ENCODE data around the gene HOXB9.

Gene HOXB9

DNA sequence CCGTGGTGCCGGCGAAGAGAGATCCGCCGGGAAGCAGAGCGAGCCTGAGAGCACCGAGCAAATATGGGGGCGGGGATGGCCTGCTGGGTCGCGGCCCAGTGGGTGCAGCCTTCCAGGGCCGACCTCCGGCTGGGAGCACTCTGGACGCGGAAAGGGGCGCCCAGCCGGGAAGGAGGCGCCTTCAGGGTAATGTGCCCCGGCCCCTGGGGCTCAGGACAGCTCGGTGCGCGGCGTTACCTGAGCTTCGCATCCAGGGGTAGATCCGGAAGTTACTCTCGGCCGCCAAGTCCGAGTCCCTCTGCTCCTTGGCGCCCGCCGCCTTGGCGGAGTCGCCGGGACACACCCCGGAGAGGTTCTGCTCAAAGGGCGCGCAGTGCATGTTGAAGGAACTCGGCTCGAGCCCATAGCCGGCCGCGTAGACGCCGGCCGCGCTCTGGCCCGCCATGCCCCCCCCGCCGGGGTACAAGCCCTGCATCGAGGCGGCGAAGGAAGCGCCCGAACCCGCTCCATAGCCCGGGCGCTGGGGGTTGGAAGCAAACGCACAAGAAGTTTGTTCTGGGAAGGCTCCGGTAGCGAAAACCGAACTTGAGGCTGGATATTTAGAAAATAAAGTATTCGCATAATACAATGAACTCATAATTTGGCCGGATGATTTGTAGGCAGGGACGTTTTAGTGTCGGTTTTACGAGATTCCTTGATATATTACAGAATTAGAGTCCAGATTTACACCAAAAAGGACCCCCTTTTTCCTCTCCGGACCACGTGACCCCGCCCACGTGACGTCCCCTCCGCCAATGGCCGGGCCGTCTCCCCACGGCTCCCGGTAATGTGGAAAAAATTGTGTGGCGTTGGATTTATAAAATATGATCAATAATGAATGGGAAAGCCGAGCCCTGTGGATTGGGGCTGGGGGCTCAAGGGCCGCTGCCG lies 15.6 kb downstream of the HOXB9 start, which contains the start of gene HOXB7:
HOXB7 (minus strand) TSS at position 736 of the 930 bp plus-strand sequence; CDS start at position 637, 99 bp downstream.
- H3K4me3 ChIP-seq (ENCODE audit: low read depth, low read length), result no peak within 1 kb of the TSS
- DNase-seq (ENCODE audit: low read depth), result no peak
- TF ChIP-seq, protein P1, sequence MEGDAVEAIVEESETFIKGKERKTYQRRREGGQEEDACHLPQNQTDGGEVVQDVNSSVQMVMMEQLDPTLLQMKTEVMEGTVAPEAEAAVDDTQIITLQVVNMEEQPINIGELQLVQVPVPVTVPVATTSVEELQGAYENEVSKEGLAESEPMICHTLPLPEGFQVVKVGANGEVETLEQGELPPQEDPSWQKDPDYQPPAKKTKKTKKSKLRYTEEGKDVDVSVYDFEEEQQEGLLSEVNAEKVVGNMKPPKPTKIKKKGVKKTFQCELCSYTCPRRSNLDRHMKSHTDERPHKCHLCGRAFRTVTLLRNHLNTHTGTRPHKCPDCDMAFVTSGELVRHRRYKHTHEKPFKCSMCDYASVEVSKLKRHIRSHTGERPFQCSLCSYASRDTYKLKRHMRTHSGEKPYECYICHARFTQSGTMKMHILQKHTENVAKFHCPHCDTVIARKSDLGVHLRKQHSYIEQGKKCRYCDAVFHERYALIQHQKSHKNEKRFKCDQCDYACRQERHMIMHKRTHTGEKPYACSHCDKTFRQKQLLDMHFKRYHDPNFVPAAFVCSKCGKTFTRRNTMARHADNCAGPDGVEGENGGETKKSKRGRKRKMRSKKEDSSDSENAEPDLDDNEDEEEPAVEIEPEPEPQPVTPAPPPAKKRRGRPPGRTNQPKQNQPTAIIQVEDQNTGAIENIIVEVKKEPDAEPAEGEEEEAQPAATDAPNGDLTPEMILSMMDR (IDR thresholded peaks at IDR 0.05; ENCODE audit: low read depth, low read length), result no peak
- TF ChIP-seq POLR2A (IDR thresholded peaks at IDR 0.05; ENCODE audit: extremely low read depth, insufficient read length) (no peak), MYC (IDR thresholded peaks at IDR 0.05; ENCODE audit: low read depth, low read length) (no peak)
- TF ChIP-seq, protein P2, sequence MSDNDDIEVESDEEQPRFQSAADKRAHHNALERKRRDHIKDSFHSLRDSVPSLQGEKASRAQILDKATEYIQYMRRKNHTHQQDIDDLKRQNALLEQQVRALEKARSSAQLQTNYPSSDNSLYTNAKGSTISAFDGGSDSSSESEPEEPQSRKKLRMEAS (IDR thresholded peaks at IDR 0.05; ENCODE audit: low read depth, low read length), result no peak

DNA sequence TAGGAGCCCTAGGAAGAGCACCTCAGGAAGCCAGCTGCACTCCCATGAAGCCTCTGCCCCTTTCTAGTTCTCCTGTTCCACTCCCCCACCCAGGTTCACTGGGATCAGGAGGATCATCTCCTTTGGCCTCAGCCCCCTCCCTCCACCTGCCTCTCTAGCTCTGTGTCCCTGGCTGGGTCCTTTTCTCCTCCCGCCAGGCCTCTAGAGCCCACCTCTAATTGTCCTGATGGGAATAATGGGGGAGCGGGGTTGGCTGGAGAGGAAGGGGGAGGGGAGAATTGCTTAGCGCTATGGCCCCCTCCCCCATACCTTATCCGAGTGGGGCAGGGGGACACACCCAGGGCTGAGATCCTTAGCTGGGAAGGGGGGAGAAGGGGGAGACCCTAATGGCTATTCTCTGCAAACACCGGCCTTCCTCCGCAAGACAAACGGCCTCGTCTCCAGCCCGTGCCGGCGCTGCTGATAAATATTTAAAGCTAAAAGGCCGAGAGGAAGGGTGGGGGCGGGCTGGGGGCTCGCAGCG lies 16.3 kb downstream of the HOXB9 start:
- H3K4me3 ChIP-seq (ENCODE audit: low read depth, low read length), result no peak overlapping the region
- no peak for DNase-seq (ENCODE audit: low read depth)
- no peak for TF ChIP-seq POLR2A (IDR thresholded peaks at IDR 0.05; ENCODE audit: extremely low read depth, insufficient read length)
- TF ChIP-seq MYC (IDR thresholded peaks at IDR 0.05; ENCODE audit: low read depth, low read length), result no peak
- TF ChIP-seq, protein P2 (IDR thresholded peaks at IDR 0.05; ENCODE audit: low read depth, low read length), result no peak
- TF ChIP-seq, protein P1 (IDR thresholded peaks at IDR 0.05; ENCODE audit: low read depth, low read length), result no peak

DNA sequence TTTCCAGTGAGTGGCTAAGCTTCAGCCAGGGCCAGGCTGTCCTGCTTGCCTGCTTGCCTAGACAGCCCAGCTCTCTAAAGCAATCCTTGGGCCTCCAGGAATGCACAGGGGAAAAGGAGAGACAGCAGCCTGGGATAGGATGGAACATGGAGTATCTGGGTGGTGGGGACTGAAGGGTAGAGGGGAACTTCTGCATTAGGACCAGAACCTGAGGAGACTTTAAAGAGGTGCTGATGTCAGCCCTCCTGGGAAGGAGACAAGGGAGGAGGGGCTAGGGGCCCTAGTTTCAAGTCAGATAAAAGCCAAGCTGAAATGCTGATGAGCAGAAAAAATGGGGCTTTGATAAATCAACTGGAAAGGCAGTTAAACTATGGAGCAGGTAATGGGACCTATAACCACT lies 17.1 kb downstream of the HOXB9 start:
- DNase-seq (ENCODE audit: low read depth), result no peak
- H3K4me3 ChIP-seq (ENCODE audit: low read depth, low read length), result no peak overlapping the region
- TF ChIP-seq MYC (IDR thresholded peaks at IDR 0.05; ENCODE audit: low read depth, low read length) (no peak), POLR2A (IDR thresholded peaks at IDR 0.05; ENCODE audit: extremely low read depth, insufficient read length) (no peak)
- TF ChIP-seq, protein P1 (IDR thresholded peaks at IDR 0.05; ENCODE audit: low read depth, low read length), result no peak
- TF ChIP-seq, protein P2 (IDR thresholded peaks at IDR 0.05; ENCODE audit: low read depth, low read length), result no peak

DNA sequence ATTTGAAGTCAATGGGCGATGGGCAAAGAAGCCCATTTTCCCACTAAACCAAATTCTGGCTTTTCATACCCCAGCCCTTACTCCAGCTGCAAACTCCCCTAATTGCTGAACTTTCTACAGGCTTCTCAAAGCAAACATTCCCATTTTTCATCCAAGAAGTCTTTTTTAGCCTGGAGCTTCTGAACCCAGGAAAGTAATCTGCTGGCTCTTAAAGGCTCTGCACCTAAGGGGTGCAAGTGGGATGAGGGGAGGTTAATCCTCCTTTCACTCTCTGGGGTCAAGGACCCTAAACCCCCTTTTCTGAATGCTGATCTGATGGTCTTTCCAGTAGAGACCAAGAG lies 17.7 kb downstream of the HOXB9 start:
- TF ChIP-seq, protein P1 (IDR thresholded peaks at IDR 0.05; ENCODE audit: low read depth, low read length), result no peak
- TF ChIP-seq POLR2A (IDR thresholded peaks at IDR 0.05; ENCODE audit: extremely low read depth, insufficient read length), result no peak
- TF ChIP-seq, protein P2 (IDR thresholded peaks at IDR 0.05; ENCODE audit: low read depth, low read length), result no peak
- no peak for TF ChIP-seq MYC (IDR thresholded peaks at IDR 0.05; ENCODE audit: low read depth, low read length)
- no peak overlapping the region for H3K4me3 ChIP-seq (ENCODE audit: low read depth, low read length)
- no peak for DNase-seq (ENCODE audit: low read depth)

DNA sequence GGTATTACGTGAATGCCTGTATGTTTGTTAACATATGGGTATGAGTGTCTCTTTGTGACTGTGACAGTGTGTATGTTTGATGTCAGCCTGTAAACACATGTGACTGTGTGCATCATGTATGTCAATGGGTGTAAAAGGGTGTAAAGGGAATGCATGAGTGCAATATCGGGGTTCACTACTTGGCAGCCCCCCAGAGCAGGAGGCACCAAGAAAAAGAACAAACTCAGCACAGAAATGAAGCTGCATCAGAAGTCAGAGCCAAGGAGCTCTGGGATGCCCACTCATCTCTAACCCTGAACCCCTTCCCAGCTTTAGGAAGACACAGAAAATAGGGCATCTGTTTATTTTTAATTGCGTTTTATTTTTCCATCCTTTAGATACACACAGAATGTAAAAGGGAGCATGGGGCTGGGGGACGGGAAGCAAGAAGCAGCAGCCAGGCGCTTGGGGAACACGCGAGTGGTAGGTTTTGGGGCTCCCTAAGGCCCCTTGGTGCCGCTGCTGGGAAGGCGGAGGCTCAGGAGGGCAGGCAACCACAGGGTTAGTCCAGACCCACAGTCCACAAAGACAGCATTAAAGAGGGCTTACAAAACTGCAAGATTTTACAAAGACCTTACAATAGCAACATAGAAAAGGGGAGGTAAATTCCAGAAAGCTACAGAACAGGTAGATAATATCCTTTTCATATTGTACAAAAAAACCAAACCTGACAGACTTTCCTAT lies 19.1 kb downstream of the HOXB9 start:
- no peak for DNase-seq (ENCODE audit: low read depth)
- TF ChIP-seq, protein P2 (IDR thresholded peaks at IDR 0.05; ENCODE audit: low read depth, low read length), result no peak
- TF ChIP-seq MYC (IDR thresholded peaks at IDR 0.05; ENCODE audit: low read depth, low read length), result no peak
- no peak for TF ChIP-seq POLR2A (IDR thresholded peaks at IDR 0.05; ENCODE audit: extremely low read depth, insufficient read length)
- TF ChIP-seq, protein P1 (IDR thresholded peaks at IDR 0.05; ENCODE audit: low read depth, low read length), result no peak
- H3K4me3 ChIP-seq (ENCODE audit: low read depth, low read length), result no peak overlapping the region

All from NB4 (cell line).